ENCODE measurements around the gene GNRH2.
"Not testable (repeated sequence)": the region's sequence is repeated elsewhere in the genome, so short reads cannot be mapped to it uniquely, and the experiment has no call there.

GNRH2 gene

DNA sequence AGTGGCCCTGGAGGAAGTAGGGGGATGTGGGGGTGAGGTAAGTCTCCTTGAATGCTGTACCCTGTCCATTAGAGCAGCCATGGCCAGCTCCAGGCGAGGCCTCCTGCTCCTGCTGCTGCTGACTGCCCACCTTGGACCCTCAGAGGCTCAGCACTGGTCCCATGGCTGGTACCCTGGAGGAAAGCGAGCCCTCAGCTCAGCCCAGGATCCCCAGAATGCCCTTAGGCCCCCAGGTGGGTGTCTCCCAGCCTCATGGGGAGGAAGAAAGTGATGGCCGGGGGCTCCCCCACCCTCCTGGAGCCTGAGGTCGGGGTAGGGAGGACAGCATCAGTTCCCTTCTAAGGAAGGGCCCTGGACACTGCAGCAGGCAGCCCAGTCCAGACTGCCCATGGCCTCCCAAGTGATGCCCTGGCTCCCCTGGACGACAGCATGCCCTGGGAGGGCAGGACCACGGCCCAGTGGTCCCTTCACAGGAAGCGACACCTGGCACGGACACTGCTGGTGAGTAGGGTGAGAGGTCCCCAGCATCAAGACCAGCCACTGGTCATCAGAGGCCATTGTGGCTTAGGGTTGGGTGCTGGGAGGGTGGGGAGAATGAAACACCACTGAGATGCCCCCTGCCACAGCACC is 1.0 kb downstream of the GNRH2 start:
- no peak for DNase-seq

DNA sequence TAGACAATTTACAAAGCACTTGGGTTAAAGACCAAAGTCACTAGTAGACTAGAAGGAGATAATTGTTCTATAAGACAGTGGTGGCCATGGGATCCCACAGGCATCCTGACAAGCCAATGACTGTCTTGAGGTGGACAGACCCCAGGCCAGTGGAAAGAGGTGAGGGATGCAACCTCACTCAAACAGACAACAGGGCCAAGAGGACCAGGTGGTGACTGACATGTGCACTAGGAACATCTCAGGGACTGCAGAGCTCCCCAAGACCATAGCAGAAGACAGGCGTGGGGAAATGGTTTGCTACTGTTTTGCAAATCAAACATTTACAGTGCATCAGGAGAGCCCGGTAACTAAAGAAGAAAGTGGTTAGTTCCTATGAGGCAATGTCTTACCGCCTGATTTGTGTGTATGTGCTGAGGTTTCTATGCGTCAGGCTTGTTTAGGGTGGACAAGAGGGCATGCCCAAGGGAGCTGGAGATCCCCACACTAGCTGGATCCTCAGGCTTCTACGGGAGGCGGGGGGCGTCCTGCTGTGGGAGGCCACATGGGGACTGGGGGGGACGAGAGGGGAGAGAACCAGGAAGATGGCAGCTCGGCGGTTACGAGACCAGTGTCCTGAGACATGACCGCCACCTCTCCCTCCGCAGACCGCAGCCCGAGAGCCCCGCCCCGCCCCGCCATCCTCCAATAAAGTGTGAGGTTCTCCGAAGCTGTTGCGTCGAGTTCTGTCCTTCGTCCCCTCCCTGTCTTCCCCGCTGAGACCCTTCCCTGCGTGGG is 1.8 kb downstream of the GNRH2 start:
- peak; percentile 94 for DNase-seq

DNA sequence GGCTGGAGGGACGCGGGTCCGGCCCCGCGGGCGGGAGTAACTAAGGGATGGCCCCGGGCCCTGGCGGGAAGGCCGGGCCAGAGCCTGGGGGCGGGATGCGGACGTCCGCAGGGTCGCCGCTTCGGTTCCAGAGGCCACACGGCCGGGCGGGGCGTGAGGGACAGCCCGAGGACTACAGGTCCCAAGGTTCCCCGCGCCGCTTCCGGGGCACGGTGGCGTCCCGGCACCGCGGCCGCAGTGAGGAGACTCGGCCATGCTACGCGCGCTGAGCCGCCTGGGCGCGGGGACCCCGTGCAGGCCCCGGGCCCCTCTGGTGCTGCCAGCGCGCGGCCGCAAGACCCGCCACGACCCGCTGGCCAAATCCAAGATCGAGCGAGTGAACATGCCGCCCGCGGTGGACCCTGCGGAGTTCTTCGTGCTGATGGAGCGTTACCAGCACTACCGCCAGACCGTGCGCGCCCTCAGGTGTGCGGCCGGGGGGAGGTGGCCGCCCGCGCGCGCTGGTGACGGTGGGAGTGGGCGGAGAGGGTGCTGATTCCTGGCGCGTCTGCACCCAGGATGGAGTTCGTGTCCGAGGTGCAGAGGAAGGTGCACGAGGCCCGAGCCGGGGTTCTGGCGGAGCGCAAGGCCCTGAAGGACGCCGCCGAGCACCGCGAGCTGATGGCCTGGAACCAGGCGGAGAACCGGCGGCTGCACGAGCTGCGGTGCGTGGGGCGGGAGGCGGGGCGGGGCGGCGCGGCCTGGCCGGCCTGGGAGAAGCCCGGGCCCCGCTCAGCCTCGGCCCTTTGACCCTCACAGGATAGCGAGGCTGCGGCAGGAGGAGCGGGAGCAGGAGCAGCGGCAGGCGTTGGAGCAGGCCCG is 2.6 kb downstream of the GNRH2 start, which contains the start of gene MRPS26:
Gene MRPS26 (plus strand): TSS at position 237 of the 861 bp plus-strand sequence. CDS start 17 bp downstream, at position 254.
- DNase-seq = peak; percentile 97

DNA sequence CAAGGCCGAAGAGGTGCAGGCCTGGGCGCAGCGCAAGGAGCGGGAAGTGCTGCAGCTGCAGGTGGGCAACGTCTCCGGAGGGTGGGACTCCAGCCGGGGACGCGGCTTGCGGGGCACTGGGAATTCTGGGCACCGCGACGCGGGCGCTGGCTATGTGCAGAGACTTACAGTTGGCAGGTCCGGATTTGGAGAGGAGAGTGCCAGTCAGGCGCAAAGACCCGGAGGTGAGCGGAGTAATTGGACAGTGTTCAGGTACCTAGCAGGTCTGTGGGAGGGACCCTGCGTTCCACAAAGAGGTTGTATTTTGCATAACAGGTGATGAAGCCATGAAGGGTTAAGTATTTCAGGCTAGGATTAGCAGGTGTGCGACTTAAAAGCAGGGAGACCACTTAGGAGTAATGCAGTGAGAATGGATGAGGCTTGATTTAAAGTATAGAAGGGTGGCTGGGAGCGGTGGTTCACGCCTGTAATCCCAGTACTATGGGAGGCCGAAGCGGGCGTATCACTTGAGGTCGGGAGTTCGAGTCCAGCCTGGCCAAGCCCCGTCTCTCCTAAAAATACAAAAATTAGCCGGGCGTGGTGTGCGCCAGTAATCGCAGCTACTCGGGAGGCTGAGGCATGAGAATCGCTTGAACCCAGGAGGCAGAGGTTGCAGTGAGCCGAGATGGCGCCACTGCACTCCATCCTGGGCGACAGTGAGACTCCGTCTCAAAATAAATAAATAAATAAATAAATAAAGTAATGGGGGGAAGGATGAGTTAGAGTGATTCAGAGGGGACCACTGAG is 3.4 kb downstream of the GNRH2 start:
- DNase-seq = peak; percentile 74

DNA sequence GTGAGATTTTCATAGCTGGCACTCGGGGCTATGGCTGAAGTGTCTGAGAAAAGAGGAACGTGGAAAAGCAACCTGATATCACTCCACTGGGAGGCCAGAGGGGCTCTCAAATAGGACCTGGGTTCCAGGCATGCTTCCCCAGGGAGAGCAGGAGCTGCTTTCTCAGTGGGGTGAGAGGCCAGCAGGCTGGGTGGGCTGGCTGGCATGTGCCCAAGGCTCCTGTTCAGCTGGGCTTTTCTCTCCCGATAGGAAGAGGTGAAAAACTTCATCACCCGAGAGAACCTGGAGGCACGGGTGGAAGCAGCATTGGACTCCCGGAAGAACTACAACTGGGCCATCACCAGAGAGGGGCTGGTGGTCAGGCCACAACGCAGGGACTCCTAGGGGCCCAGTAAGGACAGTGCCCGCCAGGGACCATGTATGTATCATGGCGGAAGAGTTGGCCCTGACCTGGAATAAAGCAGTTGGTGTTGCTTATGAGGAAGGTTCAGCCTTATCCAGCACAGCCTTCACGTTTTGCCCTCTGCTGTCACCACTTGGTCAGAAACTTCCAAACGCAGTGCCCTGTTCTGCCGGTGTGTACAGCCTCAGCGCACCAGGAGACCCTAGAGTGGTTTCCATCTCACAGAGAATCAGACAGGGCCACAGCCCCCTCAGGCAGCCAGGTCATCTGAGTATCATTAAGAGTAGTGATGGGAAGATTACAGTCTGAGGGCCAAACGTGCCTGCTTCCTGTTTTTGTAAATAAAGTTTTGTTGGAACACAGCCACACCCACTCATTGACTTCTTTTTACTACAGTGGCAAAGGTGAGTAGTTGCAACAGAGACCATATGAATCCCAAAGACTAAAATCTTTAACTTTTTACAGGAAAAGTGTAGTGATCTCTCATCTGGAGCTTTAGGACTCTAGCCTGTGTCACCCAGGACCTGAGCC is 4.3 kb downstream of the GNRH2 start:
- DNase-seq = no peak

DNA sequence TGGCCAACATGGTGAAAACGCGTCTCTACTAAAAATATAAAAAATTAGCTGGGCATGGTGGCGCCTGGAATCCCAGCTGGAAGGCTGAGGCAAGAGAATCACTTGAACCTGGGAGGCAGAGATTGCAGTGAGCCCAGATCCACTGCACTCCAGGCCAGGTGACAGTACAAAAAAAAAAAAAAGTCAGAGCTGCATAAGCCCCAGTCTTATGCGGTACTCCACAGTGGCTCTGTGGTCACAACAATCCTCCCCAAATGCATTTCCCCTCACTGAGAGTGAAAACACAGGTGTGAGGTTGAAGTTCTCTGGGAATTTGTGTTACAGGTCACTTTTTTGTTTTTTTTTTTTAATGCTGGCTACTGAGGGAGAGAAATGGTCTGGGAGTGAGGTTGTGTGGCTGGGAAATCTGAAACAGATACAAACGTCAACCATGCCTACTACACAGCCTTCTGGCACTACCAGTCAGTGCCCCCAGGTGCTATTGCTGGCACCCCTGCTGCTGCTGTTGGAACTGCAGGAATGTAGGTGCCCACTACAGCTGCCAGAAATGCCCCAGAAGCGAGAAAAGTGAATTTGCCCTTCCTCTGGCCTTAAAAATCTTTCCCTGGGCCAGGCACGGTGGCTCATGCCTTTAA is 8.1 kb downstream of the GNRH2 start:
- peak; percentile 51 for DNase-seq

DNA sequence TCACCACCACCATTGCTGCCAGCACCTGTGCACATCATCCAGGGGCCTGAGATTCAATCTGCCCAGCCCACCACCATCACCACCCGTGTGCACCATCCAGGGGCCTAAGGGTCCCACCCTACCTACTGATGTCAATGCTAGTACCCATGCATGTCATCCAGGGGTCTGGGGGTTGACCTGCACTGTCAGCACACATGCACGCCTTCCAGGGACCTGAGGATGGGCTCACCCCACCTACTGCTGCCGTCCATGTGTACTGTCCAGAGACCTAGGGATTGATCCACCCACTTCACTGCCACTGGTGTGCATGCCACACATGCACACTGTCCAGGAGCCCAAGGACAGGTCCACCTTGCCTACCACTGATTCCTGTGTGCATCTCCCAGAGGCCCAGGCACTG is 16.1 kb downstream of the GNRH2 start:
- no peak for DNase-seq

DNA sequence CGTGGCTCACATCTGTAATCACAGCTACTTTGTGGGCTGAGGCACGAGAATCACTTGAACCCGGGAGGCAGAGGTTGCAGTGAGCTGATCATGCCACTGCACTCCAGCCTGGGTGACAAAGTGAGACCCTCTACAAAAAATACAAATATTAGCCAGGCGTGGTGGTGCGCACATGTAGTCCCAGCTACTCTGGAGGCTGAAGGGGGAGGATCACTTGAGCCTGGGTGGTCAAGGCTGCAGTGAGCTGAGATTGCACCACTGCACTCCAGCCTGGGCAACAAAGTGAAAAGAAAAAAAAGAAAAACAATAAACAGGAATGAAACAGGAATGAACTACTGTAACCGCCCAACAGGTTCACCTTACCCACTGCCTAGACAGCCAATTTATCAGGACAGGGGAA is 20.7 kb downstream of the GNRH2 start:
- not testable (repeated sequence) for DNase-seq

DNA sequence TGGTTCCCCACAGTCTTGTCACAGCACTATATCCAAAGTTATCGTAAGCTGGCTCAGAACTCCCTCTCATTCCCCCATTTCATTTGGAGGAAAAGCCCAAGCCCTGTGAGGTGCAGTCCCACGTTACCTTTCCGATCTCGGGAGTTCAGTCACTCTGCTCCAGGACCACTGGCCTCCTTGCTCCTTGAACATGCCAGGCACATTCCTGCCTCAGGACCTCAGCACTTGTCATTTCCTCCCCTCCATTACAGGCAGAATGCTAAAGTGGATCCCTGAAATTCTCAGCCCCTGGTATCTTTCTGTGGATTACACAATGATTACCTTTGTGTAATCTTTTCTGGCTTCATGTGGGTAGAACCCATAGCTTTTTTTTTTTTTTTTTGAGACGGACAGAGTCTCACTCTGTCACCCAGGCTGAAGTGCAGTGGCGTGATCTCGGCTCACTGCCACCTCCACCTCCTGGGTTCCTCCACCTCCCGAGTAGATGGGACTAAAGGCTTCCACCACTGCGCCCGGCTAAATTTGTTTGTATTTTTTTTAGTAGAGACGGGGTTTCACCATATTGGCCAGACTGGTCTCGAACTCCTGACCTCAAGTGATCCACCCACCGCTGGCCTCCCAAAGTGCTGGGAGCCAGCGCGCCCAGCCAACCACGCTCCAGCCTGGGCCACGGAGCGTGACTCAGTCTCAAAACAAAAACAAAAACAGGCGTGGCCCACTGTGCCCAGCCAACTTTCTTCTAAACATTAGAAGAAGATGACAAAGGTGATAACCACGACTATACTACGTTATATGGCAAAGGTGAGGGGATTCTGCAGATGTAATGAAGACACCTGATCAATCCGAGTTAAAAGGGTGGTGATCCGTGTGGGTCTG is 24.0 kb downstream of the GNRH2 start:
- DNase-seq = no peak

DNA sequence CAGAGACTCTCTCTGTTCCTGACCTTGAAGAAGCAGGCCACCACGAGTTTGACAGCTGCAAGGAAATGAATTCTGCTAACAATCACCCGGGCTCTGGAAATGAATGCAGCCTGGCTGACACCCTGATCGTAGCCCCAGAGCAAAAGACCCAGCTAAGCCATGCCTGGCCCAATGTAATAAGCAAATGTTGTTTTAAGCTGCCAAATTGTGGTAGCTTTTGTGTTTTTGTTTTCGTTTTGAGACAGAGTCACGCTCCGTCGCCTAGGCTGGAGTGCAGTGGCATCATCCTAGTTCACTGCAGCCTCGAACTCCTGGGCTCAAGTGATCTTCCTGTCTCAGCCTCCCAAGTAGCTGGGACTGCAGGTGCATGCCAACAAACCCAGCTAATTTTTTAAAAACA is 24.7 kb downstream of the GNRH2 start:
- DNase-seq = no peak

DNA sequence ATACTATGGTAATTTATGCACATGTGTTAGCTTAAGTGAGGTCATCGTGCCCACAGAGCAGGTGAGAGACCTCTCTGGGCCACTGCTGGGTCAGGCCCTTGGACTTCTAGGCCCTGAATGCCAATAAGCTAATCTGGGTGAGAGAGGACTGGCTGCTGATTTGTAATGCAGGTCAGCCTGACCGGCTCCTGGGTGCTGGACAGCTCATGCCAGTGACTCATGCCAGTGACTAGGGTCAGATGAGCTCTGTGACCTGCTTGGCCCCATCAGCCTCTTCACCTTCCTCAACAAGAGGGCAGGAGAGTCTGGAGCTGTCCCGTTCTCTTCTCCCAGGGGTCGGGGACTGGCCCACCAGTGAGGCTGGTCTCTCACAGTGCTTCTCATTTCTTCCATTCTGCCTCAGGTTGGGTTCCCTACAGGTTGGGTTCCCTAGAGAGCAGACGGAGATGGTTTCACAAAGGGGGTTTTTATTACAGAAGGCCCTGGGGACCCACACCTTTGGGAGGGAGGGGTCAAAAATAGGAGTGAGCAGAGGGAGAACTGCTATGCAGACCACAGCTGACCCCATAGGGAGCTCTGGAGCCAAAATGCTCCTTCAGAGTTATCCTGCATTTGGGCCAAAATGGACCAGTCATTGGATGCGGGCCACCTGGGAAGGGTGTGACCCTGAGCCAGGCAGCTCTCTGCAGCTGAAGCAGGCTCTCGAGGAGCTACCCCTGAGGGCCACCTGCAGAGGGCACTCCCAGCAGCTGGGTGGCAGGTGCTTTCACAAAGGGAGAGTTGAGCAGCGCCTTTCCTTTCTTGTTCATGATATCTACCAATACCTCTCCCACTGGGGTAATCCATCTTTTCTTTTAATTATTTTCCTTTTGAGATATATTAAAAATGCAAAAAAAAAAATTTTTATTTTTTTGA is 25.8 kb downstream of the GNRH2 start:
- DNase-seq = peak; percentile 74

DNA sequence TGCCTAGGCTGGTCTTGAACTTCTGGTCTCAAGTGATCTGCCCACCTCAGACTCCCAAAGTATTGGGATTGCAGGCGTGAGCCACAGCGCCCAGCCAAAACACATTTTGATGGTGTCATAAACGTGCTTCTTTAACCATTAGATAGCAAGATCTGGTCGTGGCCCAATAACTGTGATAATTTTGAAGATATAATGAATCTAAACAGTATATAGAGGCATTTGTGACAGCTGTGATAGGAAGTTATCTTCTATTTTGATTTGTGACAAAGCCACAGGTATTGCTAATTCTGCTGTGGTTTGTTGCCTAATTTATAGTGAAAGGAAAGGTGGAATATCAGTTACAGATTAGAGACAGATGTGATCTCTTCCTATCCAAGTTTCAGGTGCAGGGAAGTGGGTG is 27.3 kb downstream of the GNRH2 start:
- no peak for DNase-seq

DNA sequence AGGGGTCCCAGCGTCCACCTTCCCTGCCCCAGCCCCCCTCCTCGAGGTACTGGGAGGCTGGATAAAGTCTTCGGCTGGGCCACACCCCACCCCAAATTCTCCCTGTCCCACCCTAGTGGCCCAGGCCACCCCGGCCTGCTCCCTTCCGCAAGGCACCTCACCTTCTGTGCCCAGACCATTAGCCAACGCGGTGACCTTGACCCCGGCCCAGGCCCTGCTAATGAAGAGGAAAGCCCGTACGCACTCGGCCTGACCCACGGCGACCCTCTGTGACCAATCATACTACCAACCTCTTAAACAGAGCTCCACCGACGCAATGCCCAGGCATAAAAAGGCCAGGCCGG is 27.8 kb downstream of the GNRH2 start:
- no peak for DNase-seq

DNA sequence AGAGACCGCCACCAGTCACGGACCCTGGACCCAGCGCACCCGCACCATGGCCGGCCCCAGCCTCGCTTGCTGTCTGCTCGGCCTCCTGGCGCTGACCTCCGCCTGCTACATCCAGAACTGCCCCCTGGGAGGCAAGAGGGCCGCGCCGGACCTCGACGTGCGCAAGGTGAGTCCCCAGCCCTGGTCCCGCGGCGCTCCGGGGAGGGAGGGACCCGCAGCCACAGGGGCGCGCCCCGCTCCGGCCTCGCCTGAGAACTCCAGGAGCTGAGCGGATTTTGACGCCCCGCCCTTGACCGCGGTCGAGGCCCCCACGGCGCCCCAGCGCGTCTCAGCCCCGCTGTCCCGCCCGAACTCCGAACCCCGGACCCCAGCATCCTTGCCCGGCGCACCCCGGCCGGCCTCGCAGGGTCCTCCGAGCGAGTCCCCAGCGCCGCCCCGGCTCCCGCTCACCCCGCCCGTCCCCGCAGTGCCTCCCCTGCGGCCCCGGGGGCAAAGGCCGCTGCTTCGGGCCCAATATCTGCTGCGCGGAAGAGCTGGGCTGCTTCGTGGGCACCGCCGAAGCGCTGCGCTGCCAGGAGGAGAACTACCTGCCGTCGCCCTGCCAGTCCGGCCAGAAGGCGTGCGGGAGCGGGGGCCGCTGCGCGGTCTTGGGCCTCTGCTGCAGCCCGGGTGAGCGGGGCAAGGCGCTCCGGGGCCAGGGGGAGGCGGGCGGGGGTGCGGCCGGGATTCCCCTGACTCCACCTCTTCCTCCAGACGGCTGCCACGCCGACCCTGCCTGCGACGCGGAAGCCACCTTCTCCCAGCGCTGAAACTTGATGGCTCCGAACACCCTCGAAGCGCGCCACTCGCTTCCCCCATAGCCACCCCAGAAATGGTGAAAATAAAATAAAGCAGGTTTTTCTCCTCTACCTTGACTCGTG is 28.4 kb downstream of the GNRH2 start, which contains the start of gene OXT:
Gene OXT (plus strand): TSS at position 11 of the 920 bp plus-strand sequence. CDS start 36 bp downstream, at position 47.
- no peak for DNase-seq

DNA sequence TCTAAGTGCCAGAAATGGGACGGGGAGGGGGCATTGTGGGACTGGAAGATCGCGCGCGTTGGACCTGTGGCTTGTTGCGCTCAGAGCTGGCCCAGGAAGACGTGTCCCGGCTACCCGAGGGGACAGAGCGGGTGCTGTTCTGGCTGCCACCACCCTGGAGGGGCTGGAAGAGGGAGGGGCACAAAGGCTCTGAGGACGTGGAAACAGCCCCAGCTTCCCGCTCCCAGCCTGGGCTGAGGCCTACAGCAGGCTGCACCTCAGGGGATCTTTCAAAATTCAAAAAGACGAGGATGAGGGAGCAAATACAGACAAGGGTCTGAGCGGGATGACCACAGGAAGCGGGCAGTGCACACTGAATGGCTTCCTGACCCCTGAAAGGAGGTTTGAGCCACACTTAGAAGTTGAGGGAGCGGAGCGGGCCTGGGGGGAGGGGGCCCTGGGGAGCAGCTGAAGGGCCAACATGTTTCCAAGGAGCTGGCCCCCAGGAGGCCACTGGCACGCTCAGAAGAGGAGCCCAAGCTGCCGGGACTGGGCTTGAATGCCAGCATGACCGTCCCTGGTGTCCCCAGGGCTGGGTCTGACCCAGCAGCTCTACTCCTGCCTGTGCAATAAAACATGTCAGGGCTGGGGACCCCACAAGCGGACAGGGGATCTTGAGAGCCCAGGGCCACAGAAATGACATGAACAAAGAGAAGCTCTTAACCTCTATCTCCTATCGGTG is 29.3 kb downstream of the GNRH2 start:
- DNase-seq = no peak

DNA sequence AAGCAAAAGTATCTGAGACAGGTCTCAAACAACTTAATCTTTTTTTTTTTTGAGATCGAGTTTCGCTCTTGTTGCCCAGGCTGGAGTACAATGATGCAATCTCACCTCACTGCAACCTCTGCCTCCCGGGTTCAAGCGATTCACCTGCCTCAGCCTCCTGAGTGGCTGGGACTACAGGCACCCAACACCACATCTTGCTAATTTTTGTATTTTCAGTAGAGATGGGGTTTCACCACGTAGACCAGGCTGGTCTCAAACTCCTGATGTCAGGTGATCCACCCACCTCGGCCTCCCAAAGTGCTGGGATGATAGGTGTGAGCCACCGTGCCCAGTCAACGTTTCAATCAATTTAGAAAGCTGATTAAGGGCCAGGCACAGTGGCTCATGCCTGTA is 29.8 kb downstream of the GNRH2 start:
- DNase-seq = not testable (repeated sequence)

DNA sequence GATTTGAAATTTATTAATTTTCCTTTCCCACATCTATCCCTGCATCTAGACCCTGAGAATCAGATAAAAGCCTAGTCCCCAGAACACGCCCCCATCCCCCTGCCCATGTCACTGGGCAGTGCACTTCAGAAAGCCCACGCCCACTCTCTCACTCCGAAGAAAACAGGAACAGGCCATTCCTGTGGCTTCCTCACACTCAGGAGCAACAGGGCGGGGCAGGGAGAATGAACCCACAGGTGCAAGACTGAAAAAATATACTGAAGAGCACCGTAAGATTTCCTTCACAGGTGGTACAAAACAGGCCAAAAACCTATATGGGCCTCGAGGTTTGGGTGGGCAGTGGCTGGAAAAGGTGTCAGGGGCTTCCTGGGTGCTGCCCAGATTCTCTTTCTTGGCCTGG is 31.4 kb downstream of the GNRH2 start:
- DNase-seq = no peak

Data from DMS53 (cell line).